AG10803 (cell line): ENCODE measurements around the gene PCBP3.

Source experiments
- DNase-seq: peaks from one replicate; pipeline ENCODE4 v3.0.0; 2010; ENCODE audit warnings: low read depth
- H3K4me3 ChIP-seq: 2 replicates; pipeline ENCODE4 v1.5.1; 2011; ENCODE audit warnings: mild to moderate bottlenecking, low read length, control low read depth
- TF ChIP-seq, protein P1 (sequence below): conservative IDR thresholded peaks from 2 replicates; pipeline ENCODE4 v1.5.1; 2011; ENCODE audit warnings: mild to moderate bottlenecking, low read length, control low read depth, inconsistent platforms

The PCBP3 gene

DNA sequence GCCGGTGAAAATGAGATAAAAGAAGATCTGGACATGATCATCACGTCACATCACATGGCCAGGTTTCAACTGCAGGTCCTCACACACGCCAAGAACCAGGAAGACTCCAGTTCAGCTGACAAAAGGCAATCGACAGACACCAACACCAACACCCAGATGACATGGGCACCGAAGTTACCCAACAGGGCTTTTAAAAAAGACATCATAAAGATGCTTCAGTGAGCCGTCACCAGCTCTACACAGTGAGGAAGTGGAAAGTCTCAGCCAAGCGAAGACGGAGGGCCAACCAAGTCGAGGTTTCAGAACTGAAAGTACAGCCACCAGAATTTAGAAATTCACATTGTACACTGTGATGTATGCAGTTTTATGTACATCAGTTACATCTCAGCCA, 183.8 kb downstream of the PCBP3 start:
- no peak overlapping the region for H3K4me3 ChIP-seq
- no peak for DNase-seq
- TF ChIP-seq, protein P1, sequence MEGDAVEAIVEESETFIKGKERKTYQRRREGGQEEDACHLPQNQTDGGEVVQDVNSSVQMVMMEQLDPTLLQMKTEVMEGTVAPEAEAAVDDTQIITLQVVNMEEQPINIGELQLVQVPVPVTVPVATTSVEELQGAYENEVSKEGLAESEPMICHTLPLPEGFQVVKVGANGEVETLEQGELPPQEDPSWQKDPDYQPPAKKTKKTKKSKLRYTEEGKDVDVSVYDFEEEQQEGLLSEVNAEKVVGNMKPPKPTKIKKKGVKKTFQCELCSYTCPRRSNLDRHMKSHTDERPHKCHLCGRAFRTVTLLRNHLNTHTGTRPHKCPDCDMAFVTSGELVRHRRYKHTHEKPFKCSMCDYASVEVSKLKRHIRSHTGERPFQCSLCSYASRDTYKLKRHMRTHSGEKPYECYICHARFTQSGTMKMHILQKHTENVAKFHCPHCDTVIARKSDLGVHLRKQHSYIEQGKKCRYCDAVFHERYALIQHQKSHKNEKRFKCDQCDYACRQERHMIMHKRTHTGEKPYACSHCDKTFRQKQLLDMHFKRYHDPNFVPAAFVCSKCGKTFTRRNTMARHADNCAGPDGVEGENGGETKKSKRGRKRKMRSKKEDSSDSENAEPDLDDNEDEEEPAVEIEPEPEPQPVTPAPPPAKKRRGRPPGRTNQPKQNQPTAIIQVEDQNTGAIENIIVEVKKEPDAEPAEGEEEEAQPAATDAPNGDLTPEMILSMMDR, result no peak

DNA sequence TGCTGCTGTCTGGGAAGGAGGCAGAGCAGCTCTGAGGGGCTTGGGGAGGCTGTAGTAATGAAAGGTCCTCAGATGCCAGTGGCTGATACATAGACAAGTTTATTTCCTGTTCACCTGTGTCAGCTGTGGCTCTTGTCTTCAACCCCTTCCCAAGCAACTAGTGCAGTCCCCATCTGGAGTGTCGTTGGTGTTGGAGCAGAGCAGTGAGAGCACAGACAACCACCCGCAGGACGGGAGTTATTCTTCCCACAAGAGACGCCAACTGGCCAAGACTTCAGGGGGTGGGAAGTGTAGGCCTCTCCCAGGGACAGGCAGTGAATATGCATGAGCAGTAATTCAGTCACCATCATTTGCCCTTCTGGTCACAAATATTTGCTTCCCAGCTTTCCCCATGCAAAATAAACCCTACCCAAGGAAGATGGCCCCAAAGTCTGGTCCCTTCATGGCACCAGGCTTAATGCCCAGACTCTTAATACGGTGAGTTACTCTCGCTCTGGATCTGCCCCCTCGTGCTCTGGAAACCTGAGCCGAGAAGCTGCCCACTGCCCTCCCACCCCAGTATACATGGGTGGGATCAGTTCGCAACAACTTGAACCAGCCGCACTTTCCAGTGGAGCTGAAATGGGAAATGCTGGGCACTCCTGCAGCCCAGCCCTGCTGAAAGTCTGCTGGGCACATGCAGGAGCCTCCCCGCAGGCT, 184.5 kb downstream of the PCBP3 start:
- DNase-seq, result no peak
- H3K4me3 ChIP-seq, result no peak overlapping the region
- TF ChIP-seq, protein P1, result no peak

DNA sequence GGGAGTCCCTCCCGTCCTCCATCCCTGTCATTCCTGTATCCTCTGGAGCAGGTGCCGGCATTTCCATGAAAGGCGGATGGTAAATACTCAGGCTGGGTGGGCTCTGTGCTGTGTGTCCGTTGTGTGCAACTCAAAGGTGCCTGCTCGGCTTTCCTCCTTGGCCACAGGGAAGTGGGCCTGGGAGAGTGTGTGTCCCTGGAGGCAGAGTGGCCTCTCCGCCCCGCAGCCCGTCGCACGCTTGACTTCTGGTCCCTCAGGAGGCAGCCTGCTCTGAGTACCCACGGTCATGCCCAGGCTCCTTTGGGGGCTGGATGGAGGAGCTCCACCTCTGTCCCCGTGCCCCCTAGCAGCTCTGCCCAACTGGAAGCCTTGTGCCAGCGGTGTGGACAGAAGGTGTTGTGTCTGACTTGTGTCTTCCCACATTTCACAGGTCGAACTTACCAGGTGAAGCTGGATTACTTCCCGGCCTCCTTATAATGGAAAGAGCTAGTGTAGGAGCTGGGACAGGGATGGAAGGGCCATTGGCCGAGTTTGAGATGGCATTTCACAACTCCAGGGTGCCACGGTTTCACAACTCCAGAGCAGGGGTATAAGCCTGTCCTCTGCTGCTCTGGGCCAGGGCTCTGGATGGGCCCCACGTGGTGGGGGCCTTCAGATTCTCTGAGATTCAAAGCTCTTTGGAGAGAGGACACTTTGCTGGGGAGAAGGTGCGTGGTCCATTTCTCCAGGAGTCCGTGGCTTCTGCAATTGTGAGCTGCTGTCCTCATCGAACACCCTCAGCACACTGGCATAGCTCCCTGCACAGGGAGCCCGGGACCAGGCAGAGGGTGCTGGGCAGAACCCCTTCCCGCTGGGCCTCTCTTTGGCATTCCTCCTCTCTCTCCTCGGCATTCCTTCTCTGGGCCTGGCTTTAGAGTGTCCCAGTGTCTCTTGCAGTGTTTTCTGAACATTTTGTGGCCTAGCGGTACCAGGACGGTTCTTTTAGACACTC, 185.3 kb downstream of the PCBP3 start:
- DNase-seq, result no peak
- H3K4me3 ChIP-seq, result no peak overlapping the region
- TF ChIP-seq, protein P1, result no peak

DNA sequence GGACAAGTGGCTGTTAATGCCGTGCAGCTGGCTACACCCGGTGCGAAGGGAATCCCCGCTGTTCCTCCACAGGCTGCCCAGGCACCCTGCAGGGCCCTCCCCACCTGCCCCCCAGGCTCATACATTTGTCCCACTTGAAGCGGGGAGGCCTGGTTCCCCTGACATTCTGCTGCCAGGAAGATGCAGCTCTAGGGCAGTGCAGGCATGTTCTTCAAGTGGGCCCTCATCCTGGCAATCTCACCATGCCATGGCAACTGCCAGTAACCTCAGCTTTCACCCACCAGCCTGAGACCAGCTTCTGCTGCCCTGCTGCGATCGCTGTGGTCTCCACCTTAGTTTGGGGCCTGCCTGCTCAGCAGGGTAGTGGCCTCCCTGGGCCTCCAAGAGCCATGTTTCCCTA, 186.1 kb downstream of the PCBP3 start:
- TF ChIP-seq, protein P1, result no peak
- no peak for DNase-seq
- H3K4me3 ChIP-seq, result no peak overlapping the region

DNA sequence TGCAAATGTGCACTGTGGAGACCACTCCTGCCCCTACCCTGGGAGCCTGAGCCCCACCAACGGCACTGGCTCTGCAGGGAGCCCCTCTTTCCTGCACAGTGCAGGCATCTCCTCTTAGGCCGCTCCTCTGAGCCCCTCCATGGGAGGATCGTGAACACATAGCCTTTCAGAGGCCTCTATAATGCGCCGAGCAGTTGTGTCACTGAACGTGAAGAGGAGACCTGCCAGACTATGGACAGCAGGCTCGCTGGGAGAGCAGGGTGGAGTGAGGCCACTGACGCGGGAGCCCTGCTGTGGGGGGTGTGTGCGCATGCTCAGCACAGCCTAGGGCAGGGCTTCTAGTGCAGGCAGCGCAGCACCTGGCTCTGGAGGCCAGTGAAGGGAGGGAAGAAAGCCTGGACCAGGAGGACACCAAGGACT, 186.7 kb downstream of the PCBP3 start:
- H3K4me3 ChIP-seq, result no peak overlapping the region
- TF ChIP-seq, protein P1, result no peak
- DNase-seq, result no peak

DNA sequence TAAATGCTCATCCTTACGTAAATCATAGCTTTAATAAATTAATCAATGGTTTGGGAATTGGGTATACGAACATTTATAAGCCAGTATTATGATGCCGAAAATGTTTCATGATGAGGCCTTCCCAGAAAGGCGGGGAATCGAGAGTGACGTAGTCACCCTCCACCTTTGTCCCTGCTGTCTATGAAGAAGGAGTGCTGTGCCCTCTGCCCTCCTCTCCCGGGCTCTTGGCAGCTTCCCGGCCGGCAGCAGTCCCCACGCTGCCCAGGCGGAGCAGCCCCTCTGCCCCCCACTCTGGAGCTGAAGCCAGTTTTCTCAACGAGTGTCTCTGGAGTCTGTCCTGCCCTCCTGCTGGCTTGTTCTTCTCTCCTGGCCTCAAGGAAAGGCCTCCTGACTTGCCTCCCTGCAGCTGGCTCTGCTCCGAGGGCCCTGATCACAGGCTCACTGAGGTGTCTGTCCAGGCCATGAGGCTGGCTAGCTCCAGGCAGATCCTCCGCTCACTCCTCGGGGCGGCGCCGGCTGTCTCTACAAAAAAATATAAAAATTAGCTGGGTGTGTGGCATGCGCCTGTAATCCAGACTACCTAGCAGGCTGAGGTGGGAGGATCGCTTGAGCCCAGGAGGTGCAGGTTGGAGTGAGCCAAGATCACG, 187.3 kb downstream of the PCBP3 start:
- DNase-seq, result no peak
- no peak overlapping the region for H3K4me3 ChIP-seq
- TF ChIP-seq, protein P1, result no peak
